Neural cell (in vitro differentiated cells): ENCODE measurements around the gene CBFA2T3.

Source experiments
- CTCF ChIP-seq: fragments of 450-650 bp; IDR thresholded peaks from 2 replicates; pipeline ENCODE4 v1.5.1; 2014; ENCODE audit warnings: antibody characterized with exemption, mild to moderate bottlenecking, moderate library complexity; ENCODE audit not compliant: poor library complexity, severe bottlenecking
- EZH2 ChIP-seq: fragments of 200-600, 300-800 bp; shearing (Covaris generic), sonication (generic); IDR thresholded peaks from 2 replicates; pipeline ENCODE4 v1.6.1; 2014; ENCODE audit warnings: antibody characterized with exemption, low read length, borderline replicate concordance, mild to moderate bottlenecking; ENCODE audit not compliant: insufficient read depth, poor library complexity, severe bottlenecking
- MXI1 ChIP-seq: fragments of 450-650 bp; conservative IDR thresholded peaks from 2 replicates; pipeline ENCODE4 v1.6.1; 2014; ENCODE audit warnings: antibody characterized with exemption, mild to moderate bottlenecking; ENCODE audit not compliant: poor library complexity, severe bottlenecking
- POLR2AphosphoS5 ChIP-seq: IDR thresholded peaks from 2 replicates; pipeline ENCODE4 v1.6.1; 2012
- RAD21 ChIP-seq: fragments of 450-650 bp; conservative IDR thresholded peaks from 2 replicates; pipeline ENCODE4 v1.6.1; 2014; ENCODE audit warnings: antibody characterized with exemption, mild to moderate bottlenecking, moderate library complexity
- REST ChIP-seq: IDR thresholded peaks from 2 replicates; pipeline ENCODE4 v1.6.1; 2012; ENCODE audit warnings: borderline replicate concordance
- SMC3 ChIP-seq: fragments of 450-650 bp; conservative IDR thresholded peaks from 2 replicates; pipeline ENCODE4 v1.6.1; 2014; ENCODE audit warnings: antibody characterized with exemption, mild to moderate bottlenecking, moderate library complexity; ENCODE audit not compliant: poor library complexity
- TAF1 ChIP-seq: IDR thresholded peaks from 2 replicates; pipeline ENCODE4 v1.6.1; 2012; ENCODE audit warnings: low read depth

DNA sequence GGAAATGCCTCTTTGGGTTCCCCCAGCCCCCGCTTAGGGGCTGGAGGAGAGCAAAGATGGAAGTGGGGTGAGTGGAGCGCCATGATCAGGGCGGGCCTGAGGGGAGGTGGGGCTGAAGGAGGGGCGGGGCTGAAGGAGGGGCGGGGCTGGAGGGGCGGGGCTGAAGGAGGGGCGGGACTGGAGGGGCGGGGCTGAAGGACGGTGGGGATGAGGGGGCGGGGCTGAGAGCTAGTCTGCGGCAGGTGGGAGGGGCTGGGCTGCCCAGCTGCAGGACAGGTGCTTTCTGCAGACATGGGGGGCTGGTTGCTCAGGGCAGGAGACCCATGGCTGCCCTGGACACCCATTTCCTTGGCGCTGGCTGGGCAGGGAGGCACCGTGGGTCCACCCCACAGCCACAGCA is 71.4 kb downstream of the CBFA2T3 start:
- TF ChIP-seq RAD21 (no peak), POLR2AphosphoS5 (no peak), EZH2 (no peak), CTCF (no peak), MXI1 (no peak), TAF1 (no peak), SMC3 (no peak), REST (no peak)
